ENCODE data around the gene DPEP2NB. TPM values are rescaled to one million over a fixed set of nuclear protein-coding genes. Genes with fewer than 3 reads are reported as not detected.

DPEP2NB gene, protein sequence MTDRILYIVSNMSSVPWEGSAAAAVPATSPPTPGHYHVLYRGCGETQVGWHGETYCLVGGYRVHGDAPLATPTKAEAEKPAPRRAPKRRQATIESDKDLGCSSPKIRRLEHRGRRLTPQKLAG
- total RNA-seq (2022; extraction: Qiagen RNA extraction), result not detected in 5 replicates

DNA sequence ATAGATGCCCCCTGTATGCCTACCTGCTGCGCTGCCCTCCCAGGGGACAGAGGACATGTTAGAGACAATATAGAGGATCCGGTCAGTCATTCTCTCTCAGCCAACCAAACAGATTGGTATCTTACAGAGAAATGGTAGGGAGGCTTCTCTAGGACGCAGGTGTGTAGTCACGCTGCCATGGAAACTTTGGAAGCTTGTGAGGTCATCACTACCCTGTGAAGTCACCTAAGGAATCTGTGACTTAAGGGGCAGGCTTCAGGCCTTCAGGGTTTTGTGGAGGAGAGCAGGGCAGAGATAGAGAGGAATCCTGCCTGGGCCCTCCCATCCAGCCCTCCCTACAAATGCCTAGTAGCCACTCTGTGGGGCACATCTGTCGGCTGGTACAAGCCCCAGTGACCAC is at the start of gene DPEP2NB:
Gene DPEP2NB, minus strand, starts transcription at position 231 of the 400 bp plus-strand sequence. Its CDS starts 141 bp downstream, at position 90.

DNA sequence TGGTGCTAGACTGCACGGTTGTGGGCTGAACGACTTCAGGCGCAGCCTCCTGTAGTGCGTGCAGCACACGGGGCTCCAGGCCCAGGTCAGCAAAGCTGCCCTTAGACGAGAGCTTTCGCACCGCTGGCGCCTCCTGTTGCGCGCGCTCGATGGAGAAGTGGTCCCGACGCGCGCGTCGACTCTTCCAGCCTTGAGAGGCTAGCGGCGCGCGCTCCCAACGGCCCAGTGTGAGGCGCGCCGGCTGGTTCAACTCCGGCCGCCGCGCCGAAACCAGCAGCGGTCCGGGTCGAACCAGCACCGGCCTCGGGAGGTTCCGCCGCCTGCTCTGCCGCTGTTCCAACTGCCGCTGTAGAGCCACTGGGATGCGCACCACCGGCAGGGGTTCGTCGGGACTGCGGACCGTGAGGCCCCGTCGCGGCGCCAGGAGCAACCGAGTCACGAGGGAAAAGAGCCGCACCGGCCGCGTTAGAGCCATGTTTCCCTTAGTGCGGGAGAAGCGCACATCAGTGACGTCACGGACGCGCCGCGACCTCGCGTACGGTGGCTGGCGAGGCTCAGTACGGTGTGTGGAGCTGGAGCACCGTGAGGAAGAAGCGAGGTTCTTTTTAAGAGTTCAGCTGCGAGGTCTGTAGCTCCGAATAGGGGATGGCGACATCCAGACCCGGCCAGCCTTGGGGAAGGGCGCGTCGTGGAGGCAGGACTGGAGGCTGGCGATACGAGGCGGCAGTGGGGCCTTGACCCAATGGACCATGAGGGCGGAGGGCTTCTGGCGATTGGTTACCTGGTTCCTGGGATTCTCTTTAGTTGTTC is 7.2 kb upstream of the DPEP2NB start, which contains the start of the genes DDX28 and DUS2:
Gene DDX28, minus strand, starts transcription at position 505 of the 810 bp plus-strand sequence. Its CDS starts 30 bp downstream, at position 475.
Gene DUS2, plus strand, starts transcription at position 557 of the 810 bp plus-strand sequence. CDS start 14,740 bp downstream, outside the sequence.

DNA sequence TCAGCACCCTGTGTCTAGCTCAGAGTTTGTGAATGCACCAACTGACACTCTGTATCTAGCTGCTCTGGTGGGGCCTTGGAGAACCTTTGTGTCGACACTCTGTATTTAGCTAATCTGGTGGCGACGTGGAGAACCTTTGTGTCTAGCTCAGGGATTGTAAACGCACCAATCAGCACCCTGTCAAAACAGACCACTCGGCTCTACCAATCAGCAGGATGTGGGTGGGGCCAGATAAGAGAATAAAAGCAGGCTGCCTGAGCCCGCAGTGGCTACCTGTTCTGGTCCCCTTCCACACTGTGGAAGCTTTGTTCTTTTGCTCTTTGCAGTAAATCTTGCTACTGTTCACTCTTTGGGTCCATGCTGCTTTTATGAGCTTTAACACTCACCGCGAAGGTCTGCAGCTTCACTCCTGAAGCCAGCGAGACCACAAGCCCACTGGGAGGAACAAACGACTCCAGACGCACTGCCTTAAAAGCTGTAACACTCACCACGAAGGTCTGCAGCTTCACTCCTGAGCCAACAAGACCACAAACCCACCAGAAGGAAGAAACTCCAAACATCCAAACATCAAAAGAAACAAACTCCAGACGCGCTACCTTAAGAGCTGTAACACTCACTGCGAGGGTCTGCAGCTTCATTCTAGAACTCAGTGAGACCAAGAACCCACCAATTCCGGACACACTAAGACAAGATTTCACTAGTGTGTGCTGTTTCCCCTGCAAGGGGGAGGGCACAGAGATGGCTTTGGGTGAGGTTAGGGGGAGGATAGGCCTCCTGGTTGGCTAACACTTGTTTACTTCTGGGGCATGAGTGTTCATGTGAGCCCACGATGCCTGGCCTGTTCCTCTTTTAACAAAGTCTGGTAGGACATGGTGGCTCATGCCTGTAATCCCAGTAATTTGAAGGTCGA is 16.7 kb downstream of the DPEP2NB start, which contains the start of gene DPEP2:
Gene DPEP2, minus strand, starts transcription at position 706 of the 910 bp plus-strand sequence. CDS start 6,272 bp downstream, outside the sequence.

GRCh38 chr16:67979955-67980678 is 35.6 kb downstream of the DPEP2NB start, which contains the start of gene DPEP3:
DPEP3 (minus strand) TSS chr16:67980499; CDS start chr16:67980380, 119 bp downstream.

GRCh38 chr16:67968400-67969253 is 47.1 kb downstream of the DPEP2NB start, which contains the start of gene SLC12A4:
SLC12A4 (minus strand) TSS chr16:67968637; CDS start chr16:67968553, 84 bp downstream.

Other genes with a start within 250 kb of the DPEP2NB start
- 8.0 to 9.5 TPM (median 8.4 TPM) in 5 replicates for gene RANBP10, start 209.4 kb downstream of the DPEP2NB start, total RNA-seq (2022; extraction: Qiagen RNA extraction)
- gene TSNAXIP1, start 209.0 kb downstream of the DPEP2NB start, total RNA-seq (2022; extraction: Qiagen RNA extraction), result 0.21 to 0.63 TPM (median 0.44 TPM) in 5 replicates
- gene THAP11, start 173.6 kb downstream of the DPEP2NB start, total RNA-seq (2022; extraction: Qiagen RNA extraction), result 26.5 to 41.7 TPM (median 40.0 TPM) in 5 replicates
- gene NUTF2, start 169.0 kb downstream of the DPEP2NB start, total RNA-seq (2022; extraction: Qiagen RNA extraction), result 232 to 250 TPM (median 235 TPM) in 5 replicates
- gene CENPT, start 168.2 kb downstream of the DPEP2NB start, total RNA-seq (2022; extraction: Qiagen RNA extraction), result 21.8 to 28.3 TPM (median 26.3 TPM) in 5 replicates
- 47.8 to 62.7 TPM (median 58.0 TPM) in 5 replicates for gene EDC4, start 142.9 kb downstream of the DPEP2NB start, total RNA-seq (2022; extraction: Qiagen RNA extraction)
- 0.15 to 0.24 TPM (median 0.20 TPM) in 4 of 5 replicates, not detected in the other for gene NRN1L, start 131.0 kb downstream of the DPEP2NB start, total RNA-seq (2022; extraction: Qiagen RNA extraction)
- 13.8 to 18.3 TPM (median 16.6 TPM) in 5 replicates for gene PSKH1, start 122.7 kb downstream of the DPEP2NB start, total RNA-seq (2022; extraction: Qiagen RNA extraction)
- 1.2 to 1.9 TPM (median 1.5 TPM) in 5 replicates for gene CTRL, start 84.0 kb downstream of the DPEP2NB start, total RNA-seq (2022; extraction: Qiagen RNA extraction)
- 37.3 to 52.6 TPM (median 52.0 TPM) in 5 replicates for gene PSMB10, start 79.1 kb downstream of the DPEP2NB start, total RNA-seq (2022; extraction: Qiagen RNA extraction)
- gene LCAT, start 71.8 kb downstream of the DPEP2NB start, total RNA-seq (2022; extraction: Qiagen RNA extraction), result 4.5 to 13.3 TPM (median 12.1 TPM) in 5 replicates
- 26.9 to 33.6 TPM (median 29.3 TPM) in 5 replicates for gene SLC12A4, start 47.3 kb downstream of the DPEP2NB start, total RNA-seq (2022; extraction: Qiagen RNA extraction)
- not detected in 5 replicates for gene DPEP3, start 35.4 kb downstream of the DPEP2NB start, total RNA-seq (2022; extraction: Qiagen RNA extraction)
- 0.05 TPM in 1 of 5 replicates, not detected in the others for gene DPEP2, start 16.4 kb downstream of the DPEP2NB start, total RNA-seq (2022; extraction: Qiagen RNA extraction)
- 17.2 to 21.0 TPM (median 19.3 TPM) in 5 replicates for gene DDX28, start 7.3 kb upstream of the DPEP2NB start, total RNA-seq (2022; extraction: Qiagen RNA extraction)
- gene DUS2, start 7.4 kb upstream of the DPEP2NB start, total RNA-seq (2022; extraction: Qiagen RNA extraction), result 16.4 to 17.6 TPM (median 16.9 TPM) in 5 replicates
- gene NFATC3, start 69.5 kb upstream of the DPEP2NB start, total RNA-seq (2022; extraction: Qiagen RNA extraction), result 12.2 to 15.0 TPM (median 14.4 TPM) in 5 replicates
- 0.05 to 0.18 TPM (median 0.10 TPM) in 5 replicates for gene ESRP2, start 220.2 kb upstream of the DPEP2NB start, total RNA-seq (2022; extraction: Qiagen RNA extraction)
- 15.0 to 16.6 TPM (median 15.1 TPM) in 5 replicates for gene PLA2G15, start 229.5 kb upstream of the DPEP2NB start, total RNA-seq (2022; extraction: Qiagen RNA extraction)
- gene SLC7A6, start 248.6 kb upstream of the DPEP2NB start, total RNA-seq (2022; extraction: Qiagen RNA extraction), result 29.4 to 34.5 TPM (median 31.3 TPM) in 5 replicates

Data from A549 treated with AZD2906 at 1 μM for 4 hours (cell line).